Medulla oblongata (tissue), 1 donor: ENCODE measurements around the gene CTIF.
"Not testable (repeated sequence)": the region's sequence is repeated elsewhere in the genome, so short reads cannot be mapped to it uniquely, and the experiment has no call there.

Experiments used
- DNase-seq: peaks from one replicate; pipeline ENCODE4 v3.0.0-alpha.2; 2015; ENCODE audit errors: extremely low spot score

CTIF gene

GRCh38 chr18:48641981-48642380 lies 103.2 kb downstream of the CTIF start:
- DNase-seq = no peak

DNA sequence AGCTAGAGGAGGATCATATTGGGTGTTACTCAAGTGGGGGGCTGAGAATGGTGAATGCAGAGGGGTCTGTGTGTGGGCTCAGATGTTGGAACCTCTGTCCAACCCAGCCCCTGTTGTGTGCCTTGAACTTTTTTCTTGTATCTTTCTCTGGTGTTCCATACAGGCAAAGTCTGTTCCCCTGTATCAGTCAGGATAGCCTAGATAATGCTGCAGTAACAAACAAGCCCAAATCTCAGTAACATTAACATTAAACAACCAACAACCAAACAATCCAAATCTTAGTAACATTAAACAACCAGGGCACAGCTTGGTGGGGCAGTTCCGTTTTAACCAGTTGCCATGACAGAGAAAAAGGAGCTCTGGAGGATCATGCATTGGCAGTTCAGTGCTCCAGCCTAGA lies 103.7 kb downstream of the CTIF start:
- no peak for DNase-seq

DNA sequence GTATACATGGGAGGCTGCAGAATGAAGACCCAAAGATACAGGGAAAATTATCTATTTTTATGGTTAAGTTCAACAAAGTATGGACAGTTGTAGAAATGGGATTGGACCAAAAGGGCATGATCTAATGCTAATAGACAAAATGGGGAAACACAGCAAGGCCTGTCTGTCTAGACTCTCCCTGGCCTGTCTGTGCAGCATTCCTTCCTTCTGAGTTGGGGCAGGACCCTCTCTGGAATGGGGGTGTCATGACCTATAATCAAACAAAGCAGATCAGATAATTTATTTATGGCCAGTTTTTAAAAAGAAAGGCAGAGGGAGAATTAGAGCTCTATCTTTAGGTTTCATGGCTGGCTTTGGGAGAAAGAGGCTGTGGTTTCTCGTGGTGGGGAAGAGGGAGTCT lies 104.4 kb downstream of the CTIF start:
- DNase-seq = no peak

DNA sequence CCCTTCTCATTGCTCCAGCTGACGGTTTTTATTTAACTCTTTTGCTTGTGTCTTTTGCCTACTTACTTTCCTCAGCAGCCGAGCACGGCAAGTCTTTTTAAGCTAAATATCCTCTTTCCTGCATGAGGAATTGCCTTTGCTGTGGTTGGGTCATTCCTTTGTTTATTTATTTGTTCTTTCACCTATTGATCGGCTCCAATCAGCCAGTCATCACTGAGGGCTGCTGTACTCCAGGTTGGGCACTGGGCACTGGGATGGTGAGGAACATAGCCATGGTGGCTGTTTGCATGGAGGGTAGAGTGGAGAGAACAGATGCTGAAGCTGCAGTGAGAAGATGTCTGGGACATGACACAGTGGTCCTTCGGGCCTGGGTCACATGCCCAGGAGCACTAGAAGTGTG lies 105.2 kb downstream of the CTIF start:
- DNase-seq = no peak

GRCh38 chr18:48645427-48646002 lies 106.7 kb downstream of the CTIF start:
- DNase-seq = no peak

- no peak for DNase-seq
Measured at GRCh38 chr18:48646976-48647375, 108.1 kb downstream of the CTIF start.

DNA sequence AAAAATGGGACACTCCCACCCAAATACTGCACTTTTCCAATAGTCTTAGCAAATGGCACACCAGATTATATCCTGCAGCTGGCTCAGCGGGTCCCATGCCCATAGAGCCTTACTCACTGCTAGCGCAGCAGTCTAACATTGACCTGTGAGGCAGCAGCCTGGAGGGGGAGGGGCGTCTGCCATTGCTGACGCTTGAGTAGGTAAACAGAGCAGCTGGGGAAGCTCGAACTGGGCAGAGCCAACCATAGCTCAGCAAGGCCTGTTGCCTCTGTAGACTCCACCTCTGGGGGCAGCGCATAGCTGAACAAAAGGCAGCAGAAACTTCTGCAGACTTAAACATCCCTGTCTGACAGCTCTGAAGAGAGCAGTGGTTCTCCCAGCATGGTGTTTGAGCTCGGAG lies 110.4 kb downstream of the CTIF start:
- no peak for DNase-seq

GRCh38 chr18:48654591-48654990 lies 115.8 kb downstream of the CTIF start:
- DNase-seq = not testable (repeated sequence)

- no peak for DNase-seq
Measured at GRCh38 chr18:48655508-48655907, 116.7 kb downstream of the CTIF start.

DNA sequence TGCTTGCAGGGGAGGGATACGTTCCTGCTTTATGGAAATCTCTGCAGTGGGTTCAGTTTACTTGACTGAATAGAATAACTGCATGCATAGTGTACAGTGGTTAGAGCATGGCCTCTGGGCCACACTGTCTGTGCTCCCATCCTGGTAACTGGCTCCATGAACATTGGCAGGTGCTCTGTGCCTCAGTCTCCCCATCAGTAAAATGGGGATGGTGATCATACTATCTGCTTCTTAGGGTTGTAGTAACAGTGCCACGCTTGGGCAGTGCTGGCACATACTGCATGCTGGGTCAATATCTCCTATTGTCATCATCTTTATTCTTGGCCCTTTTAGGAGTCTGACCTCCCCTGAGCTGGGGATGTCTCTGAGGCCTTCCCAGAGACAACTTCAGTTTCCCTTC lies 117.3 kb downstream of the CTIF start:
- DNase-seq = no peak

DNA sequence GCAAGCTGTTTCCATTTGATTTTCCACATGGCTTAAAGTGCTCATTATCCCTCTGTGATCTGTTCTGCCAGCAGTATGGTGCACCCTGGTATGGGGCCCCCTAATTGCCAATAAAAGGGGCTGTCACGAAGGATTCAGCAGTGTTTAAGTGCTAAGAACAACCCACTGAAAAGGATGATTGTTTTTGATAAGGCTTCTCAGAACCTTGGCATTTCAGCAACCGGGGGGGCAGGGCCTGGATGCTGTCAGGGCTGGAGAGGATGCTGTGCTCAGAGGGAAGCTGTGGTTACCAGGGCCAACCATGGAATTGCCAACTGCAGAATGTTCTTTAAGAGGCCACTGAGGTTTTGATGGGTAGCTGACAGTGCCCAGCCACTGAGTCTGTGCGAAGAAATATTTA lies 117.8 kb downstream of the CTIF start:
- DNase-seq = no peak

GRCh38 chr18:48657447-48658120 lies 118.8 kb downstream of the CTIF start:
- no peak for DNase-seq

GRCh38 chr18:48658721-48659120 lies 119.9 kb downstream of the CTIF start:
- no peak for DNase-seq

GRCh38 chr18:48659188-48660009 lies 120.6 kb downstream of the CTIF start:
- DNase-seq = no peak

DNA sequence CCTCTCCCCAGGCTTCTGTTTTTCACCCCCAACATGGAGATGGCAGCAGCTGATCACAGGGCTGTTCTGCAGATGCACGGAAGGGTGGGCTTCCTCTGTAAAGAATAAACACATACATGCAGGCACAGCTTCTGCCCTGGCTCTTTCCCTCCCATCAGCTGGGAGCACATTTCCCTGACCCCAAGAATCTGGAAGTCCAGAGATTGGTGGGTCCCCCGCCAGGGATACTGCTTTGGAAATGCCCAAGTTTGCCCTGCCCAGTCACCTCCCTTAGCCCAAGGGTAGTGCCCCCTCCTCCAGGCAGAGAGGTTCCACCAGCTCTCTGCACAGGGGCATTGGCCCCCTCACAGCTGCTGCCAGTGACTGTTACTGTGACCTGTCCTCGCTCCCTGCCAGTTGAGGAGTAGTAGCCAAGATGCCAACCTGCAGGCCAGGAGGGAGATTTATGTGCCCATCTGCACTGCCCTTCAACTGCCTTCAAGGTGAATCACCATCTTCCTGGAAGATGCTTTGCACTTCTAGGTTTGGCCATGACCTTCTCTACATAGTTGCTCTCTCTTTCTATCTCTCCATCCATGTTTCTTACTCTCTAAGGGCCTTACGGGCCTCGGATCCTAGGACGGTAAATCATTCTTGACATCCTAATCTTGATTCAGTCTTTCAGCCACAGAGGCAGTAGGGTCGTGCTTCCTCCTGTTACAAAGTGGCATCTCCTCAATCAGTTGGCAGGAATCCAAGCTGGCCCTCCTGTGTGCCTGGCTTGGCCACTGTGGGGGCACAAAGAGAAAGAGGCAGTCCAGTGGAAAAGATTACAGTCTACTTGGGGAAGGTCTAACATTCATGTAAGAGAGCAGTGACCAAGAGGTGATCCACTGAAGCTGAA lies 121.8 kb downstream of the CTIF start:
- no peak for DNase-seq

GRCh38 chr18:48661421-48661820 lies 122.6 kb downstream of the CTIF start:
- no peak for DNase-seq

GRCh38 chr18:48662011-48662661 lies 123.3 kb downstream of the CTIF start:
- DNase-seq = no peak

- no peak for DNase-seq
Measured at GRCh38 chr18:48663096-48663930, 124.5 kb downstream of the CTIF start.

DNA sequence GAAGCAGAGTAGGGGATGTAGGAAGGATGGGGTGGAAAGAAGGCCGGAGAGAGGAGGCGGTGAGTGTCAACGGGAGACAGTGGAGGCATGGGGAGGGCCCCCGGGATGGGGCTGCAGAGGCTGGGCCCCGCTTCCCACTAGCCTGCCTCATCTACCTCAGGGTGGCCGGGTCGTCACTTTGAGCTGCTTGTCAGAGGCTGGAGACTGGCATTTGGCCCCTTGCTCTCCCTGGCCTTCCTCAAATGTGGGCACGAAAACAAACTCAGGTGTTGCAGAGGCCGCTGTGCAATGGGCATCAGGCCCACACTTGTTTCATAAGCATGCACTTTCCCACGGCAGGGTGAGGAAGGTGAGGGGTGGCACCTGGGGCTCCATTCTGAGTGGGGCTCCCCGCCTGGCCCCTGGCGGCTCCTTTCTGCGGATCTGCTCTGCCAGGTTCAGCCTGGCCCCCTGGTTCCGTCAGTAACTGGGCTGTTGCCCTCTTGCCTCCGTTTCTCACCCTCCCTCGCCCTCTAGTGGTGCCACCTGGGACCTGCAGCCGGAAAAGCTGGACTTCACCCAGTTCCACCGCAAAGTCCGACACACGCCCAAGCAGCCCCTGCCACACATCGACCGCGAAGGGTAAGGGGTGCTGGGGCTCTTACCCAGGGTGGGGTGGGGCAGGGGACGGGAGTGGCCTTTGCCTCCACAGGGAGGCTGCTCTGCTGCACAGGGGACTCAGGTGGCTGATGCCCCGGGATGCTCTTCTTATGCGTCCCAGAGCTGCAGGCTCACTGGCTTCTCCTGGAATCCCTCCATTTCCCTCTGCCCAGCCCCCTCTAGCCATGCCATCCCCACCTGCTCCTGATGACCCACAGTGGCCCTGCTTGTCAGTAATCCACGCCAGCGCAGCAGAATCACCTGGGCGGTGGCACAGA lies 125.4 kb downstream of the CTIF start:
- DNase-seq = peak; percentile 79
